HG02642 (cell line): ENCODE measurements around the gene NGRN.

Experiments
- ATAC-seq: cut with Tn5 transposase; IDR thresholded peaks from one replicate; pipeline ENCODE4 v1.9.1; 2021; ENCODE audit warnings: mild to moderate bottlenecking; ENCODE audit not compliant: unreplicated experiment, poor library complexity

NGRN gene

DNA sequence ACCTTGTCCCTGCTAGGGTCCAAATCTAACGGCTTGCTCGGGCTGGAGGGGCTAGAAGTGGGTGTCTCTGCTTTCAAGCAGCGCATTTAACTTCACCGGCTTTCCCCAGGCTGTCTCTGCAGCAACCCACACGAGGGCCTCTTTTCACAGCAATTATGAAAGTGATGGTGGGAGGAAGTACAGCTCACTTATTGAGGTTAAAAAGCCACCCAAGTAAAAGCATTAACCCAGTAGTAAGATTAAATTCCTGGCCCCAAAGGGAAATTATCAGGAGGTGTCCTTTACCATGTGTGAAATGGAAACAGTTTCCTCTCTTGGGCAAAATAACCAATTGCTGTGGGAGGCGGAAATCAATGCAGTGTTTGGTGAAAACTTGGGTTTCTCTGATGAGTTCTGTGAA, 41.1 kb downstream of the NGRN start:
- ATAC-seq, result peak; percentile 61

DNA sequence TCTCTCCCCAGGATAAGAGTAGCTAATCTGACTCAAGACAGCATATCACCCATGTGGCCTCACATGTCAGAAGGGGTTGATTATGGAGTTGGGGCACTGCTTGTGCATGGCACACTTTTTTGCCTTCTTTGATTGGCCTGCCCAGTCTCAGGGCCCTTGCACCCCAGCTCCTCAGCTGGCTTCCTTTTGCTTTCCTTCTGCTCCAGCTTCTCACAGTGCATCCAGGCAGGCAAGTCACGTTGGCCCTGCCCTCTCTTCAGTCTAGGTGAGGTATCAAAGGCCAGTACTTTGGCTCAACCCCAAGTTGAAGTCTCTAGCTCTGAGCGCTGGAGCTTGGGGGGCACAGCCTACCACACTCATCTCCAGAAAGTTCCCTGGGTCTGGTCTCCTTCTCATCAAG, 42.2 kb downstream of the NGRN start:
- no peak for ATAC-seq

DNA sequence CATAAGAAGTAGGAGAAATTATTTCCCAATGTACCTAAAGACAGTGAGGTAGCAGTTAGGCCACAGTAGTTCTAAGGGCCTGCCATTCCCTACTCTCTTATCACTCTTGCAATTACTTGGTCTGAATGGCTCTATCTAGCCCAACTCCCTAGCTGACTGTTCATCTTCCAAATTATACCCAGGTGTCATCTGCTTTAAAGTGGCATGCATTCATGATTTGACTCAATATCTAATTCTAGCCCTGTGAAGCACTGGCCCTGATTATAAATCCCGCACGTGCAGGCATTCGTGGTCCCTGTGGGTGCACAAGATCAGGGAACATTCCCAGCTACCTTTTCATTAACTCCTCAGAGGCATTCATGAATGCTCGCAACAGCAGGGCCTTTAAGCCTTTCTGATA, 43.5 kb downstream of the NGRN start:
- ATAC-seq, result no peak

DNA sequence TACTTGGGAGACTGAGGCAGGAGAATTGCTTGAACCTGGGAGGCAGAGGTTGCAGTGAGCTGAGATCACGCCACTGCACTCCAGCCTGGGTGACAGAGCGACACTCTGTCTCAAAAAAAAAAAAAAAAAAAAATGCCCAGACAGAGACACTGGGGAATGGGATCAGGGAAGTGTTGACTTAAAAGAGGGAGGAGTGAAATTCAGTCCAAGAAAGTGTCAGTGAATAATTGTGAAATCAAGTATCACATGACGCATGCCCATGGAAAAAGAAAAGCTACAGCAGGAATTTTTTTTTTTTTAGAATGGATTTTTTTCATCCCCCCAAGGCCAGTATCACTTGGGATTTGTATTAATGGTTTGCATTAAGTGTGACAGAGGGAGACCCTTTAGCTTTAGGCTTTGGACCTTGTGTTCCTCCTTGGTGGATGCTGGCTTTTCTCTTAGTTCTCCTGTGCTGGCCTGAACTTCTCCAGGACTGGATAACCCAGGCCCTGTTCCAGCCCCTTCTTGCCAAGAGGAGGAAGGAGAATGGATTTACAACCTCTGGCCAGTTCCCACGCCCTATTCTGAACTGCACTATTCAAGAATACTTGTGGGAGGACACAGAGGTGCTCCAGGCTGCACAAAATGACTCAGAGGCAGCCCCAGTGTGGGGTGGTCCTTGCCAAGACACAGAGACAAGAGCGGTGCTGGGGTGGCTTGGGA, 50.0 kb downstream of the NGRN start:
- no peak for ATAC-seq

DNA sequence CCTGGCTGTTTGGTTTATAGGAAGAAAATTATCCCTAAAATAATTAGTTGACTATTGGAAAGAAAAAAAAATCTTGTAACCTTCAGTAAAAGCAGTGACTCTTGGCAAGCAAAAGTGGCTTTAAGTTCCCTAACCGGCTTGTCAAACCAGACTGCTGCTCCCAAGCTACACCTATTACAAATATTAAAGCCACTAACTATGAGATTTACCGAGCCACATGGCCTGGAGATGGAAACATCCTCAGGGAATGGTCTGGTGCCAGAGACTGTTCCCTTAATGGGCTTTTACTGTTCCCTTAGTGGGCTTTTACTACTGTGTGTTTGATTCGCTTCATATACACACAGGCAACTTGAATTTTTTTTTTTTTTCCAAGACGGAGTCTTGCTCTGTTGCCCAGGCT, 50.7 kb downstream of the NGRN start:
- no peak for ATAC-seq

DNA sequence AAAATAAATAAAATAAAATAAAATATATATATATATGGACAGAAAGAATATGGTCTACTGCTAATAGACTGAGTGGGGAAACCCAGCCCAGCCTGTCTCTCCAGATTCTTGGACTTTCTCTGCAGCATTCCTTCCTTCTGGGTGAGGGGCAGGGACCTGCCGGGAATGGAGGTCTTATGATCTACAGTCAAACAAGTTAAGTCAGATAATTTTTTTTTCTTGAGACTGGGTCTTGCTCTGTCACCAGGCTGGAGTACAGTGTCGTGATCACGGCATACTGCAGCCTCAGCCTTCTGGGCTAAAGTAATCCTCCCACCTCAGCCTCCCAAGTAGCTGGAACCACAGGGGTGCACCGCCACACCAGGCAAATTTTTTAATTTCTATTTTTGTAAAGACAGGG, 53.1 kb downstream of the NGRN start:
- ATAC-seq, result no peak

DNA sequence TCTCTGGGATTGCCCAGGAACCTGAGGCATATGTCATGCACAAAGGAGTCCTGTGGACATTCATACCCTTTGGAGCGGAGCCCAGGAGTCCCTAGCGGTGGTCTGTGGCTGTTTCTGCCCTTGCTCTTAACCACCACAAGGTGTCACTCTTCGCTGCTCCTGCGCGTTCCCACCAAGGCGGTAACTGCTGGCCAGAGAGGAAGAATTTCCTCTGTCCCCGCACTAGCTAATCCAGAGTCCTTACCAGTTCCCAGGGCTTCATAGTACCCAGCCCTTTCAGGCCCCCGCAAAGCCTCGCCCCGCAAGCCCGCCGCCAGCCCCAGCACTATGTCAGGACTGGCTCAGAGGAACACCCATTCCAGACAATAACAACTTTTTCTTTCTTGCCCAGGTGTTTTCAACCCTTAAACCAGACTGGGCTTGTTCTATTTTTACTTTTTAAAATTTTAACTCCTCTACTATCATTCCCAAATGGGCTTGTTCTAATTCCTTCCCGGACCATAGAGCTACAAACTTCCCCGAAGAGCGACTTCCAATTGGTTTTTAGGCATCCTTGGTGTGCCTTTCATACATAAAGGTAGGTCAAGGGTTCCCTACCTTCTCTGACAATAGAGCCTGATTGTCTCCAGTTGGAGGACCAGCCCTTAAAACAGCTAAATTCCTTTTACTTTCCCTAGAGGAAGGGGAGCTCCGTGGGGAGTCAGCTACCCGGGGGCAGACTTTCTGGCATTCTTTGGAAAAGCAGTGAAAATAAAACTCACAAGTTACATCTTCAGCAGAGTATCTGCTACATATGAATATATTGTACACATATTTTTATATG, 54.8 kb downstream of the NGRN start:
- ATAC-seq, result peak; percentile 80

DNA sequence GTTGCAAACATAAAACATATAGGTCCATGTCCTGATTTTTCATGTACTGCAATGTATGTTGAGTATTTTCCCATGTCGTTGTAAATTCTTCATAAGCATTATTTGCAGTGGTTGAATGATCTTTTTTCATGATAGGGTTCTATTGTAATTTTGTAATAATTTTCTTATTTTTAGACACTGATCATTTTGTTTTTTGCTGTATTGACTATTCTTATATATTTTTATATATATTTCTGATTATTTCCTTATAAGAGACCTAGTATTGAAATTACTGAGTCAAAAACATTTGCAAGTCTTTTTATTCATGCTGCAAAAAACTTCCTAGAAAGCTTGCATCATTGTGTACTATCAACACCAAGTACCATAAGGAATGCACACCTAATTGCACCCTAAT, 55.4 kb downstream of the NGRN start:
- ATAC-seq, result no peak
